ENCODE results near the gene SCGB1A1.

- no peak for TF ChIP-seq POLR2AphosphoS5 (IDR thresholded peaks at IDR 0.05; ENCODE audit: low read depth, low read length)
- no peak for TF ChIP-seq POLR2A (IDR thresholded peaks at IDR 0.05; ENCODE audit: low read depth, low read length)
- TF ChIP-seq TAF1 (IDR thresholded peaks at IDR 0.05; ENCODE audit: low read depth, low read length) = no peak
- TF ChIP-seq SPI1 (IDR thresholded peaks at IDR 0.05; ENCODE audit: low read depth, low read length) = no peak
- no peak for TF ChIP-seq PAX5 (IDR thresholded peaks at IDR 0.05; ENCODE audit: insufficient read depth, low read length, severe bottlenecking)
- TF ChIP-seq POU2F2 (IDR thresholded peaks at IDR 0.05; ENCODE audit: low read depth, low read length) = no peak
Observed at GRCh38 chr11:62445314-62445740, 26.5 kb downstream of the SCGB1A1 start.

Data from GM12891 (cell line).